H1 (cell line): Measurements from ENCODE around the gene HLA-DPA1.

ENCODE experiments used
- CTCF ChIP-seq, 3 experiments: IDR thresholded peaks; 1 replicate in 2 of 3; 2 replicates in 1 of 3; pipeline versions ENCODE4 v1.5.1 to v1.6.1; 2011; ENCODE audit warnings: low read length in 3 of 3, mild to moderate bottlenecking in 3 of 3, inconsistent platforms in 2 of 3, low read depth in 1 of 3, moderate library complexity in 1 of 3; ENCODE audit not compliant: insufficient read depth in 1 of 3; ENCODE audit errors: control extremely low read depth in 1 of 3
- EGR1 ChIP-seq: IDR thresholded peaks from 2 replicates; pipeline ENCODE4 v1.6.1; 2011; ENCODE audit warnings: low read depth, low read length, borderline replicate concordance
- EZH2 ChIP-seq: fragments of 200-600 bp; sonication (generic); IDR thresholded peaks from 2 replicates; pipeline ENCODE4 v1.7.1; 2012; ENCODE audit warnings: low read depth, mild to moderate bottlenecking, moderate library complexity, low read length, inconsistent platforms; ENCODE audit not compliant: severe bottlenecking
- GTF2F1 ChIP-seq: IDR thresholded peaks from 2 replicates; pipeline ENCODE4 v1.6.1; 2012; ENCODE audit warnings: low read depth, low read length, improper control_type of control experiment, borderline replicate concordance
- KDM1A ChIP-seq: fragments of 200-600, 300-600 bp; sonication (generic); IDR thresholded peaks from 2 replicates; pipeline ENCODE4 v1.7.1; 2016; ENCODE audit warnings: mild to moderate bottlenecking, low read length, borderline replicate concordance
- KDM5A ChIP-seq: fragments of 200-600 bp; IDR thresholded peaks from 2 replicates; pipeline ENCODE4 v1.7.1; 2012; ENCODE audit warnings: mild to moderate bottlenecking, low read length, inconsistent platforms, mixed read lengths
- POLR2AphosphoS5 ChIP-seq: IDR thresholded peaks from 2 replicates; pipeline ENCODE4 v1.6.1; 2011; ENCODE audit warnings: low read depth, low read length
- POU5F1 ChIP-seq: IDR thresholded peaks from 2 replicates; pipeline ENCODE4 v1.6.1; 2011; ENCODE audit warnings: low read depth, mild to moderate bottlenecking, low read length, moderate library complexity
- RNF2 ChIP-seq: fragments of 200-900, 300-1000 bp; sonication (generic); IDR thresholded peaks from 2 replicates; pipeline ENCODE4 v1.7.1; 2016; ENCODE audit warnings: borderline replicate concordance, low read depth, mild to moderate bottlenecking, antibody characterized with exemption, low read length; ENCODE audit not compliant: poor library complexity, severe bottlenecking; ENCODE audit errors: missing control alignments
- SP1 ChIP-seq: IDR thresholded peaks from 2 replicates; pipeline ENCODE4 v1.6.1; 2011; ENCODE audit warnings: low read depth, low read length
- TF ChIP-seq, protein P1 (sequence below): IDR thresholded peaks from 2 replicates; pipeline ENCODE4 v1.6.1; 2012; ENCODE audit warnings: inconsistent platforms

DNA sequence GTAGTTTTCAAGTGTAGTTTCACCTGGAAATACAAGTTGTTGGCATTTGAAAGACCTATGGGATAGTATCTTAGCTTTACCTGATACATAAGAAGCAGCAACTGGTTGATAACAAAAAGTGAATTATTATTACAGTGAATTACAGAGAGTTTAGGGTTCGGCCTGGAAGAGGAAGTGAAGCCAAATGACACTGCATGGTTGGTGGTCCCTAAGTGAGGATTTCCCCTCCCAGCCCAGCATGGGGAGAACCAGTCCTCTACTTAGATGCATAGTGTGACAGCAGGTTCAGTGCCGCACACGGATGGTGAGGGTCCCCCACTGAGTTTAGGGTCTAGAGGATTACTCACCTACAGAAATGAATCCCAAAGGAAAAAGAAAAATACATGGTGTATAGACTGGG lies 20.4 kb upstream of the HLA-DPA1 start:
- TF ChIP-seq RNF2 (no peak), SP1 (no peak), EZH2 (no peak), KDM1A (no peak), CTCF (IDR thresholded peaks at IDR 0.05; ENCODE audit: control extremely low read depth in 1 of 3, insufficient read depth in 1 of 3, low read depth in 1 of 3, low read length in 3 of 3) (no peak), EGR1 (no peak), POU5F1 (no peak), KDM5A (no peak), GTF2F1 (no peak), POLR2AphosphoS5 (no peak)
- TF ChIP-seq, protein P1, sequence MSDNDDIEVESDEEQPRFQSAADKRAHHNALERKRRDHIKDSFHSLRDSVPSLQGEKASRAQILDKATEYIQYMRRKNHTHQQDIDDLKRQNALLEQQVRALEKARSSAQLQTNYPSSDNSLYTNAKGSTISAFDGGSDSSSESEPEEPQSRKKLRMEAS = no peak
